IMR-90 (cell line): ENCODE results near the gene MAG. TPM values are rescaled to one million over a fixed set of nuclear protein-coding genes. Genes with fewer than 3 reads are reported as not detected.

ENCODE experiments used
- ATAC-seq: fragments of 200-7000 bp; cut with Tn5 transposase; 2 replicates; pipeline ENCODE4 v1.9.1; 2020; ENCODE audit warnings: low read depth, mild to moderate bottlenecking, moderate library complexity
- BruUV-seq: library from RNA; stranded (reverse); fragments of 400-500 nt; replicated peaks from 2 replicates; lab custom pipeline; 2021; lab: Mats Ljungman, UMichigan
- CTCF ChIA-PET: fragments of 300-600 bp; formaldehyde crosslinking; extraction: SDS; loops from one replicate; lab custom pipeline; 2021; ENCODE audit warnings: antibody characterized with exemption; lab: Yijun Ruan, JAX
- POLR2A ChIA-PET: fragments of 300-600 bp; sonication (Branson Sonifier 250); formaldehyde crosslinking; loops from one replicate; lab custom pipeline; 2022; ENCODE audit warnings: antibody characterized with exemption; ENCODE audit not compliant: unreplicated experiment; lab: Charles Lee
- DNase-seq: peaks from one replicate; pipeline ENCODE4 v3.0.0; 2013
- H2AFZ ChIP-seq: replicated peaks from 2 replicates; pipeline ENCODE3; 2013; ENCODE audit warnings: low read length, mild to moderate bottlenecking; ENCODE audit not compliant: poor library complexity
- H2AK5ac ChIP-seq: 2 replicates; pipeline ENCODE4 v1.6.1; 2013; ENCODE audit warnings: low read depth, low read length, inconsistent platforms
- H2AK9ac ChIP-seq: replicated peaks from 2 replicates; pipeline ENCODE3; 2013; ENCODE audit warnings: mild to moderate bottlenecking, low read depth, low read length, moderate library complexity; ENCODE audit not compliant: poor library complexity
- H2BK120ac ChIP-seq: 2 replicates; pipeline ENCODE4 v1.6.1; 2013; ENCODE audit warnings: low read depth, low read length, inconsistent platforms
- H2BK15ac ChIP-seq: 3 replicates; pipeline ENCODE4 v1.6.1; 2013; ENCODE audit warnings: low read depth, low read length, inconsistent platforms
- H2BK20ac ChIP-seq: 2 replicates; pipeline ENCODE4 v1.6.1; 2013; ENCODE audit warnings: low read depth, mild to moderate bottlenecking, inconsistent platforms, low read length, moderate library complexity
- H2BK5ac ChIP-seq: 2 replicates; pipeline ENCODE4 v1.6.1; 2013; ENCODE audit warnings: mild to moderate bottlenecking, low read depth, low read length, inconsistent platforms; ENCODE audit not compliant: poor library complexity, severe bottlenecking
- H3K14ac ChIP-seq: replicated peaks from 2 replicates; pipeline ENCODE4 v1.6.1; 2013; ENCODE audit warnings: low read depth, low read length, inconsistent platforms
- H3K18ac ChIP-seq: 2 replicates; pipeline ENCODE4 v1.6.1; 2013; ENCODE audit warnings: low read depth, low read length, control low read depth
- H3K23ac ChIP-seq: 2 replicates; pipeline ENCODE4 v1.6.1; 2013; ENCODE audit warnings: low read depth, low read length, inconsistent platforms
- H3K27ac ChIP-seq: 2 replicates; pipeline ENCODE4 v1.5.1; 2013; ENCODE audit warnings: mild to moderate bottlenecking, control low read depth, low read length; ENCODE audit not compliant: insufficient read depth
- H3K27me3 ChIP-seq: 2 replicates; pipeline ENCODE4 v1.6.1; 2013; ENCODE audit warnings: low read length; ENCODE audit not compliant: control insufficient read depth, insufficient read depth
- H3K36me3 ChIP-seq: 2 replicates; pipeline ENCODE4 v1.6.1; 2013; ENCODE audit warnings: low read length, mixed read lengths; ENCODE audit not compliant: control insufficient read depth, insufficient read depth
- H3K4ac ChIP-seq: 2 replicates; pipeline ENCODE4 v1.6.1; 2013; ENCODE audit warnings: low read depth, low read length, inconsistent platforms
- H3K4me1 ChIP-seq: 2 replicates; pipeline ENCODE4 v1.6.1; 2013; ENCODE audit warnings: low read length, mixed read lengths; ENCODE audit not compliant: control insufficient read depth, insufficient read depth
- H3K4me2 ChIP-seq: 2 replicates; pipeline ENCODE4 v1.6.1; 2013; ENCODE audit warnings: low read depth, mild to moderate bottlenecking, control low read depth, low read length, moderate library complexity
- H3K4me3 ChIP-seq: 2 replicates; pipeline ENCODE4 v1.5.1; 2013; ENCODE audit warnings: low read depth, mild to moderate bottlenecking, control low read depth, low read length, moderate library complexity; ENCODE audit not compliant: insufficient read depth
- H3K56ac ChIP-seq: 2 replicates; pipeline ENCODE4 v1.6.1; 2013; ENCODE audit warnings: low read length, inconsistent platforms; ENCODE audit not compliant: insufficient read depth; ENCODE audit errors: extremely low read depth
- H3K79me1 ChIP-seq, 2 experiments: 2 replicates each; pipeline ENCODE4 v1.6.1; 2013; ENCODE audit warnings: low read length in 2 of 2, inconsistent platforms in 1 of 2, low read depth in 1 of 2
- H3K9ac ChIP-seq: 2 replicates; pipeline ENCODE4 v1.6.1; 2013; ENCODE audit warnings: low read depth, low read length, control low read depth
- H3K9me1 ChIP-seq: 2 replicates; pipeline ENCODE4 v1.6.1; 2013; ENCODE audit warnings: low read length, inconsistent platforms; ENCODE audit not compliant: insufficient read depth
- H3K9me3 ChIP-seq: 2 replicates; pipeline ENCODE4 v1.6.1; 2013; ENCODE audit warnings: low read length; ENCODE audit not compliant: control insufficient read depth, insufficient read depth
- H4K20me1 ChIP-seq: 2 replicates; pipeline ENCODE4 v1.6.1; 2013; ENCODE audit warnings: low read length, inconsistent platforms; ENCODE audit not compliant: insufficient read depth
- H4K5ac ChIP-seq: 2 replicates; pipeline ENCODE4 v1.6.1; 2013; ENCODE audit warnings: mild to moderate bottlenecking, low read depth, low read length, control low read depth
- H4K8ac ChIP-seq, 2 experiments: 2 replicates each; pipeline ENCODE4 v1.6.1; 2013; ENCODE audit warnings: low read depth in 2 of 2, low read length in 2 of 2, control low read depth in 1 of 2, inconsistent platforms in 1 of 2
- H4K91ac ChIP-seq: 2 replicates; pipeline ENCODE4 v1.6.1; 2013; ENCODE audit warnings: low read depth, low read length, inconsistent platforms; ENCODE audit not compliant: insufficient read depth
- FOS ChIP-seq: fragments of 150-350 bp; IDR thresholded peaks from 2 replicates; pipeline ENCODE4 v1.6.1; 2016; ENCODE audit warnings: low read depth, low read length
- RFX5 ChIP-seq: IDR thresholded peaks from 2 replicates; pipeline ENCODE4 v1.8.0; 2012; ENCODE audit warnings: low read depth, mild to moderate bottlenecking, low read length, moderate library complexity
- WGBS, 2 experiments: methylation state at CpG; one replicate each; pipeline versions ENCODE4 v1.1.5 to v1.1.7; 2013; ENCODE audit warnings: missing lambda C conversion rate in 2 of 2; ENCODE audit not compliant: insufficient read length in 1 of 2; ENCODE audit errors: extremely low coverage in 2 of 2; 5-methylcytosine and 5-hydroxymethylcytosine counted together
- dilution Hi-C: fragments of 300-500 bp; cut with HindIII; formaldehyde crosslinking; loops from one replicate; pipeline ENCODE4 v1.14.3; 2018; ENCODE audit warnings: low sequenced_read_pairs; ENCODE audit not compliant: unreplicated experiment
- in situ Hi-C: fragments of 300-500 bp; cut with MboI; formaldehyde crosslinking; loops from 3 replicates; pipeline ENCODE4 v1.14.3; 2019; ENCODE audit warnings: low sequenced_read_pairs, inconsistent platforms, mixed read lengths
- intact Hi-C: fragments of 100-400 bp; cut with micrococcal nuclease; formaldehyde crosslinking; loops from 2 replicates; pipeline ENCODE4 v1.10.0; 2022
- polyA plus RNA-seq, 3 experiments: library from polyadenylated mRNA; depleted of rRNA; stranded (reverse); fragments of >200 nt; gene quantifications; 2 replicates each; pipeline ENCODE4 v1.2.3, GENCODE V29; 2012; ENCODE audit warnings: low replicate concordance in 1 of 3
- total RNA-seq: library from RNA; depleted of rRNA; stranded (reverse); fragments of >200 nt; gene quantifications from 2 replicates; pipeline ENCODE4 v1.2.3, GENCODE V29; 2012

MAG gene
- total and polyA plus RNA-seq, 2 of the 4 experiments (the other 2 are of a cell fraction): not detected

DNA sequence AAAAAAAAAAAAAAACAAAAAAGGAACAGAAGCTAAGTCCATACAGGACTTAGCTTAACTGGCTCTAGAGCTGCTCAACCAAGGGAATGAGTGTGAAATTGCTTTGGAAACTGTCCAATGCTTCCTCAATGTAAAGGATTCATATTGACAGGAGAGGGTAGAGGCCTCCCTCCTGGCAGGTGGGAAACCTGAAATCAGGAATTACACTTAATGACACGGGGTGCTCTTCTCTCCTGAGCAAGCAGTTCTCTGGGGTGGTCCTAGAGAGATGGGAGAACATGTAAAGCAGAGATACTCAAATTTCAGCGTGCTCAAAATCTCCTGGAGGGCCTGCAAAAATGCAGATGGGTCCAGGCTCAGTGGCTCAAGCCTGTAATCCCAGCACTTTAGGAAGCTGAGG, 3.6 kb upstream of the MAG start:
- no peaks in the 10 kb centered on the region for H3K9me1 ChIP-seq
- H3K9ac ChIP-seq: no peak overlapping the region
- no peak overlapping the region for H2BK20ac ChIP-seq
- H3K4me3 ChIP-seq: no peak overlapping the region
- no peak overlapping the region for H4K91ac ChIP-seq
- BruUV-seq: no TSS peak
- H2AK9ac ChIP-seq: no peak overlapping the region
- H2BK15ac ChIP-seq: no peak overlapping the region
- no peak overlapping the region for H2BK5ac ChIP-seq
- no peak for DNase-seq
- H3K56ac ChIP-seq: no peak overlapping the region
- TF ChIP-seq FOS: no peak
- no peak for TF ChIP-seq RFX5
- H3K23ac ChIP-seq: no peak overlapping the region
- H4K5ac ChIP-seq: no peak overlapping the region
- no CpG with 5 or more reads among the region's 2 CpGs for WGBS, 2 experiments
- H3K79me1 ChIP-seq: no peaks in the 10 kb centered on the region
- no peak for ATAC-seq
- no peak overlapping the region for H2BK120ac ChIP-seq
- dilution Hi-C loops (no loop called here), intact Hi-C loops (no loop called here), in situ Hi-C loops (no loop called here)
- H3K4me2 ChIP-seq: no peak overlapping the region
- ChIA-PET POLR2A (interaction anchor here (0.6 kb wide), 1 partner anchor 207 kb away, joined by 3 read pairs; no protein-coding TSS in a partner anchor), CTCF (interaction anchor here (0.6 kb wide), 1 partner anchor 146 kb away, joined by 3 read pairs; no protein-coding TSS in a partner anchor)
- no peak overlapping the region for H2AFZ ChIP-seq
- no peaks in the 10 kb centered on the region for H3K4me1 ChIP-seq
- no peak overlapping the region for H4K8ac ChIP-seq
- no peak overlapping the region for H3K27ac ChIP-seq
- H3K27me3 ChIP-seq: peaks cover 25% of the 10 kb centered on the region
- no peak overlapping the region for H3K18ac ChIP-seq
- H2AK5ac ChIP-seq: no peak overlapping the region
- no peak overlapping the region for H3K14ac ChIP-seq
- H3K9me3 ChIP-seq: no peaks in the 10 kb centered on the region
- H3K4ac ChIP-seq: no peak overlapping the region
- H4K20me1 ChIP-seq: no peaks in the 10 kb centered on the region
- no peaks in the 10 kb centered on the region for H3K36me3 ChIP-seq
